Heart left ventricle (tissue), 13 donors: Measurements from ENCODE around the gene COA1.

Experiments
- CTCF ChIP-seq, 12 donors: fragments of 200-600 bp; sonication (generic) in 4 of 12; IDR thresholded peaks; one replicate each; pipeline versions ENCODE4 v1.5.0 to v1.8.0; 2018 to 2022; ENCODE audit warnings: antibody characterized with exemption in 12 of 12, mild to moderate bottlenecking in 5 of 12
- POLR2A ChIP-seq, 2 donors: fragments of 450-650 bp; IDR thresholded peaks; one replicate each; pipeline ENCODE4 v1.6.1; 2017; ENCODE audit warnings: antibody characterized with exemption in 2 of 2, mild to moderate bottlenecking in 2 of 2, moderate library complexity in 2 of 2
- donor health status: ischemic (EF 13 %, LVEDD 7.1; RV severe dilation, severe dysfunction).
- donor health status: DM: no; HTN: yes; CAD: no.
- donor health status: DM: no; HTN: no; CAD: no.
- donor health status: ischemic (EF 25% LVEDD 6.9; RV normal size, moderate dysfunction).
- donor health status: ischemic (EF 25% LVEDD 5.7; RV mildly dilated, moderate dysfunction).
- donor health status: ischemic (EF 35%, LVEDD 5.7; RV mildly dilated, moderate dysfunction).
- donor health status: nonischemic (EF 11% LVEDD 7.7; RV severe dilation, severe dysfunction).
- donor health status: DM: yes; HTN: yes; CAD: no.
- donor health status: PGD.
- donor health status: ischemic (EF 29% LVEDD 5.4; RV normal size, mild dysfunction).
- donor health status: nonischemic (EF 23%, LVEDD 6.1; RV moderate dilation, normal function).

GRCh38 chr7:43693687-43694398, 35.5 kb downstream of the COA1 start:
- TF ChIP-seq POLR2A (IDR thresholded peaks at IDR 0.05) (no peak), CTCF (IDR thresholded peaks at IDR 0.05) (no peak)
